Fibroblast of villous mesenchyme (primary cell): ENCODE data around the gene ZNF487. TPM values are rescaled to one million over a fixed set of nuclear protein-coding genes. Genes with fewer than 3 reads are reported as not detected.
"Not testable (repeated sequence)": the region's sequence is repeated elsewhere in the genome, so short reads cannot be mapped to it uniquely, and the experiment has no call there.

ENCODE experiments used
- DNase-seq: peaks from one replicate; pipeline ENCODE4 v3.0.0-alpha.2; 2010; ENCODE audit warnings: low read depth
- H3K4me3 ChIP-seq: 2 replicates; pipeline ENCODE4 v1.5.1; 2011; ENCODE audit warnings: low read depth, mild to moderate bottlenecking, low read length
- CTCF ChIP-seq: IDR thresholded peaks from 2 replicates; pipeline ENCODE4 v1.5.1; 2012; ENCODE audit warnings: low read depth, mild to moderate bottlenecking, low read length; ENCODE audit not compliant: insufficient read depth
- total RNA-seq: library from RNA; depleted of rRNA; stranded (reverse); fragments of >200 nt; gene quantifications from 2 replicates; pipeline ENCODE4 v1.2.3, GENCODE V29; 2012

The ZNF487 gene
- total RNA-seq, 1 donor: 2.6 TPM

- TF ChIP-seq CTCF: no peak
- no peak overlapping the region for H3K4me3 ChIP-seq
- DNase-seq: no peak
Observed at GRCh38 chr10:43458227-43458626, 21.3 kb downstream of the ZNF487 start.

- no peak overlapping the region for H3K4me3 ChIP-seq
- peak; percentile 86 for DNase-seq
- peak; percentile 70 for TF ChIP-seq CTCF
Observed at GRCh38 chr10:43461950-43462349, 25.0 kb downstream of the ZNF487 start.

DNA sequence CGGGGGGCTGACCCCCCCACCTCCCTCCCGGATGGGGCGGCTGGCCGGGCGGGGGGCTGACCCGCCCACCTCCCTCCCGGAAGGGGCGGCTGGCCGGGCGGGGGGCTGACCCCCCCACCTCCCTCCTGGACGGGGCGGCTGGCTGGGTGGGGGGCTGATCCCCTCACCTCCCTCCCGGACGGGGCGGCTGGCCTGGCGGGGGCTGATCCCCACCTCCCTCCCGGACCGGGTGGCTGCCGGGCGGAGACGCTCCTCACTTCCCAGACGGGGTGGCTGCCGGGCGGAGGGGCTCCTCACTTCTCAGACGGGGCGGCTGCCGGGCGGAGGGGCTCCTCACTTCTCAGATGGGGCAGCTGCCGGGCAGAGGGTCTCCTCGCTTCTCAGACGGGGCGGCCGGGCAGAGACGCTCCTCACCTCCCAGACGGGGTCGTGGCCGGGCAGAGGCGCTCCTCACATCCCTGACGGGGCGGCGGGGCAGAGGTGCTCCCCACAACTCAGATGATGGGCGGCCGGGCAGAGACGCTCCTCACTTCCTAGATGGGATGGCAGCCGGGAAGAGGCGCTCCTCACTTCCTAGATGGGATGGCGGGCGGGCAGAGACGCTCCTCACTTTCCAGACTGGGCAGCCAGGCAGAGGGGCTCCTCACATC lies 28.3 kb downstream of the ZNF487 start:
- not testable (repeated sequence) for H3K4me3 ChIP-seq, DNase-seq

- not testable (repeated sequence) for DNase-seq, H3K4me3 ChIP-seq
Observed at GRCh38 chr10:43465736-43466120, 28.8 kb downstream of the ZNF487 start.

DNA sequence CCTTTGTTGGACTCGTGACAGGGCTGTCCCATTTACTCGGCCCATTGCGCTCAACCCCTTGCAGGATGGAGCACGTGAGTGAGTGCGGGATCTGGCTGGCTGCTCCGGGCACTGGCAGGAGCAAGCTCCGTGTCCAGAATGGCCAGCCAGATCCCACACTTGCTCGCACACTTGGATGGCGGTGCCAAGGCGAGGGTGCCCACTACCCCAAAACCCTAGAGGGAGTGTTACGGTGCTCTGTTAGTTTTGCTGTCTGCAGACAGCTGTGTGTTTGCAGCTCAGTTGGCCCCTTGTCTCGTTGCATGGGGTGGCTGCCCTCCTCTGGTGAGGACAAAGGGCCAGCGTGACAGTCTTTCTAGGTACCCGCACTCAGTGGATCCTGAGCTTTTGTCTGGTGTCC lies 34.2 kb downstream of the ZNF487 start:
- no peak for TF ChIP-seq CTCF
- no peak for DNase-seq
- no peak overlapping the region for H3K4me3 ChIP-seq

- no peak for TF ChIP-seq CTCF
- no peak for DNase-seq
- H3K4me3 ChIP-seq: no peak overlapping the region
Observed at GRCh38 chr10:43471935-43472720, 35.2 kb downstream of the ZNF487 start.

DNA sequence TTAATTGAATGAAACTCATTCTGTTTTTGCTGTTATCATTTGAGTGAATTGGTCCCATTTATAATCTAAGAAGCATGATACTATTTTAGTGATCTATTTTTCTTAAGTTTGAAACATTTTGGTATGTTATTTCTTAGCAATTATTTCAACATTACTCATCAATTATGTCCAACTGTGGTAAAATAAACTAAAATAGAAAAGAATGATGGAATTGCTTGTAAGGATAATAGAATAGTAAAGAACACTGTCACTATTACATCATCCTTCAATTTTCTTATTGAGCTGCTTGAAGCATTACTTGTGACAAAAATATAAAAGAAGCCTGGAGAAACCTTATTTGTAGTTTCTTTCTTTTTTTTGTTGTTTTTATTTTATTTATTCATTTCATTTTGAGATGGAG lies 42.4 kb downstream of the ZNF487 start:
- no peak for DNase-seq
- no peak for TF ChIP-seq CTCF
- H3K4me3 ChIP-seq: no peak overlapping the region

- H3K4me3 ChIP-seq: no peak overlapping the region
- no peak for DNase-seq
- TF ChIP-seq CTCF: no peak
Observed at GRCh38 chr10:43482319-43483078, 45.6 kb downstream of the ZNF487 start.
